ENCODE data around the gene AMIGO1.
A peak's percentile ranks its signal among the peaks of the same experiment; 100 is the strongest.

The AMIGO1 gene

DNA sequence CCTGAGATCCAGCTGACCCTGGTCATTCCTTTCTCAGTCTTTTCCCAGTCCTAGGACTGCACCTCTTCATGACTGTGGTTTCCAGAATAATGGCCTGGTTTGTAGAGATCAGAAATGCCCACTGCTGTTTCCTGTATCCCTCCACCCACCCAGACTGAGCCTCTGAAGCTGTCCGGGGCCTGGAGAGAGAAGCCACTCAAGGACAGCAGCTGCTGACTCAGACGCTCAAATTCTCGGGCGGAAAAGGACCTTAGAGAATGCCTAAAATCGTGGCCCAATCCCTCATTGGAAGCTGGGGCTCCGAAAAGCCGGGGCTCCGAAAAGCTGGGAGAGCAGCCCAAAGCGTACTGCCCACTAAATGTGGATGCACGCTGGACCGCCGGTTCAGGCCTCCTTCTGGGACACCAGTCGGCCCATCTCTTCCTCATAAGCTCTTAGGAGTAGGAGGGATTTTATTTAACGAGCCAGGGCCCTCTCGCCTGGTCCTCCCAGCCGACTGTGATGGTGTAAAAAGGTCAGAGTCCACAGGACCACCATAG, 22.4 kb upstream of the AMIGO1 start:
- no peak for DNase-seq

DNA sequence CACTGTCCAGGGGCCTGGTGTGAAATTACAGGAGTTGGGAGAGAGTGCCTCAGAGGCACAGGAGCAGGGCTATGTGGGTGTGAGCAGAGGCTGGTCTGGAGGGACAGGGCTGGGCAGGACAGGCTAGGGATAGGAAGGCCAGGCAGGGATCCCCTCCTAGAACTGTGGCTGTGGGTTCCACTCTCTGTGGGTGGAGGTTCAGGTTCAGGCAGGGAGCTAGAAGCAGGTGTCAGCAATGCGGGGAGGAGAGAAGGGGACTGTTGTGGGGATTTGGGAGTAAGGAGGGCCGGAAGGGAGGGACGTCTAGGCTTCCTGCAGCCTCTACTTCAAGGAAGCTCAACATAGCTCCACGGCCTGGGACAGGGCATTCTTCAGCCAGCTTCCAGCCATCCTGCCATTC, 21.9 kb upstream of the AMIGO1 start:
- no peak for DNase-seq

- peak; percentile 86 for DNase-seq
These were observed 21.0 kb upstream of the AMIGO1 start for GRCh38 chr1:109530457-109531087.

DNA sequence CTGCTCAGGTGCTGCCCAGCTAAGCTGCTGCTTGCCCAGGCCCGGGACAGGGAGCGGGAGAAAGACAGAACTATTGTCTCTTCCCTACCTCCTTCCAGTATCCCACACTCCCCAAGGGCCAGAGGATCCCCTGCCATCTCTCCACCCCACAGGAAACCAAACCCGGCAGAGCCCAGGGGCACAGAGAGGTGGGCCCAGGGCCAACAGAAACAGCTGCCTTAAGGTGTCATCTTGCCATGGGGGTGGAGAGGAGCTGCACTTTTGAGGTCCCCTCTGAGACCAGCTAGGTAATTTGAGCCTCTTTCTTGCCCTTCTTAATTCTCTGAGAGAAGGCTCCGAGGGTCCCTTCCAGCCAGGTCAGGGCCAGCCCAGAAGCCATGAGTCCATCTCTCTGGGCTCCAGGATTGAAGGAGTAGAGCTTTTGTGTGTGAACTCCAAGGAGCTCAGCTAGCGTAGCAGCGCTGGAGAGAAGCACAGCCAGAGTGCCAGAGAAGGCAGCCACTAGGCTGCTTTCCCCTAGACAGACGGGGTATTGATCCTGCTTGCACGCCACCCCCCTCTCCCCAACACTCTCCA, 20.4 kb upstream of the AMIGO1 start:
- peak; percentile 69 for DNase-seq

GRCh38 chr1:109528712-109529111, 19.2 kb upstream of the AMIGO1 start:
- DNase-seq, result no peak

DNA sequence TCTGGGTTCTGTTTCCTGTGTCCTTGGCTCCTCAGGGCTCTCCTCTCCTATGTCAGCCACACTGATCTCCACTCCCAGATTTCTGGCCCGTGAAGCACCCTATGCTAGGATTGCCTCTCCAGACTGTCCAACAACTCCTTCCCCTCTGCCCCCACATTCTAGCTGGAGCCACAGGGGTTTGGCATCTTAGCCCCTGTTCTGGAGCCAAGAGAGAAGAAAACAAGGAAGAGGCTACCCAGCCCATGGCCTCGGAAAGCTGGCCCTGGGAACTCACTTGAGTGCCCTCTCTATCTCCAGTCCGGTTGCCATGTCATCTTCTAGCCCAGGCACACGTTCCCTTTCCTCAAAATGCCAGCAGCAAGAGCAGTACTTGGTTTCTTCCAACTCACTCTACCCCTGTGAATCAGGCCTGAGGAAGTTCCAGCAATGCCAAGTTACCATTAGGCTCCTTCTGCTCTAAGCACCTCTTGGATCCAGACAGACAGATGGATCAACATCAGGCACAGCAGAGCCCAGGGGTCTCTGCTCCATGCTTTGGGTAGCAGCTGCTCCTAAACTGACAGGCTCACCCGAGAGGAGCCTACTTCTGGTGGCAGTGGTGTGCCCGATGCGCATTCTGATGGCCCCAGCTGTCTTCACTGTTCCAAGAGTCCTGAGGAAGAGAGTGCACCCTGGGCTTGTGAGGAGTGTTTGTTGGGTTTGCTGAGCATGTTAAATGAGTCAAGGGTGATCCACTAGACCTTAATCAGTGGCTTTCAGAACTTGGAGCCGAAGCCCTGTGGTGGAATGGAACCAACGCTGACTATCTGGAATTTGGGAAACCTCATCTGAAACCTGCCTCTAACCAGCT, 18.5 kb upstream of the AMIGO1 start:
- peak; percentile 74 for DNase-seq

GRCh38 chr1:109527098-109527811, 17.7 kb upstream of the AMIGO1 start:
- no peak for DNase-seq

- DNase-seq, result no peak
These were observed 14.2 kb upstream of the AMIGO1 start for GRCh38 chr1:109523706-109524105.

DNA sequence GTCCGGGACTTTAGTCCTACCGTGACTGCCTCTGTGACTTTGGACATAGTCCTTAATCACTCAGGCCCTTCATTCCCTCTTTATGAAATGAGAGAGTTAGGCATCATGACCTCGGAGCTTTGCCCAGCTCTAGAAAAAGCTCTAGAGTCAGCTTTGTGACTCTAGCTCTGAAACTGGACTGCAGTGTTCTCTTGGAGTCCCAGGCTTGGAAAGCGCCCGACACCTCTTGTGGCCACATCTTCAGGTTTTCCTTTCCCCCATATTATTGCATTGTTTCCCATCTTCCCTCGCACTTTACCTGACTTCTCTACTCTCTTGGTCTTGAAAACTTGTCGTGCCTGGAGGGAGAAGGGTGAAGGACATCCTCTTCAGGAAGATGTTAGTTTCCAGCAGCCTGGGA, 12.5 kb upstream of the AMIGO1 start:
- DNase-seq, result no peak

- no peak for DNase-seq
These were observed 11.8 kb upstream of the AMIGO1 start for GRCh38 chr1:109521002-109521951.

GRCh38 chr1:109517337-109517736, 7.8 kb upstream of the AMIGO1 start:
- DNase-seq, result no peak

- peak; percentile 41 for DNase-seq
These were observed 7.3 kb upstream of the AMIGO1 start for GRCh38 chr1:109516872-109517271.

GRCh38 chr1:109514846-109515245, 5.3 kb upstream of the AMIGO1 start:
- DNase-seq, result no peak

- no peak for DNase-seq
These were observed 3.7 kb upstream of the AMIGO1 start for GRCh38 chr1:109513110-109513710.

GRCh38 chr1:109508873-109509175, 703 bp downstream of the AMIGO1 start:
- DNase-seq, result no peak

- no peak for DNase-seq
These were observed 1.3 kb downstream of the AMIGO1 start for GRCh38 chr1:109508001-109508872.

DNA sequence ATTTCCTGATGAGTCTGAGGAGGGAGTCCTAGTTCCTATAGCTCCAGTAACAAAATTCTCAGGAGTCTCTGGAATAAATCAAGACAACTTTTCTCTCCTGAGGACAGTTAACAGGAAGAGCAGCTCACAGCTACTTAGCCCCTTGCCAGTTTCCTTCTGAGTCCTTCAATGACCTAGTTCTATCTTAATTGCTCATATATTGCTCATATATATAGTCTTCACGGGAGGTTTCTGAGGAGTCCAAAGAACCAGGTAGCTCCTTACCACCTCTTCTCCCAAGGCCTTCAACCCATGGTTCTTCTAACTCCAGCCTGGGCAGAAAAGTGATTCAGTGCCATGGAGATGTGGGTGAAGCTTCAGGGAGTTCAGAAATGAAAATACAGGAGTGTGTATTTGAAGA, 4.6 kb downstream of the AMIGO1 start:
- no peak for DNase-seq

- no peak for DNase-seq
These were observed 5.6 kb downstream of the AMIGO1 start for GRCh38 chr1:109503935-109504334.

DNA sequence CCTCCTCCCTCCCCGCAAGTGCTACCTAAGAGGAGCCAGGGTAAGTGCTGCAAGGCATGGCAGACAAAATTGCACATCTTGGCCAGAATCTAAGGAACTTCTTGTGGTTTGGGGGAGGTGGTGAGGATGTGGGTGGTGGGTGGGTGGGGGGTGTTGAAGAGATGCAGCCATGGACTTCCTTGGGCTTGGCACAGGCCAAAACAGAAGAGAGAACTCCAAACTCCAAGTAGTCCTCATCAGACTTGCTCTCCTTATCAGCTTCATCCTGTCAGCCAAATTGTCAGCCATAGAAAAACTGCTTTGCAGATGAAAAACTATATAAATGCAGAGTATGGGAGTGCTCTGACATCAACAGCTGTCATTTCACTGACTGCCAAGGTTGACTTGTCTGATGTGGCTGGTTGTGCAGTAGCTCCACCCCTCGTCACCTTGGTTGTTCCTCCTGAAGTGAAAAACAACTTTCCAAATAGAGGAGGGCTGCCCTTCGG, 7.1 kb downstream of the AMIGO1 start:
- no peak for DNase-seq

- DNase-seq, result no peak
These were observed 7.7 kb downstream of the AMIGO1 start for GRCh38 chr1:109501644-109502363.
